DND-41 (cell line): ENCODE measurements around the gene MED8.

Experiments
- ATAC-seq: fragments of 200-7000 bp; cut with Tn5 transposase; 3 replicates; pipeline ENCODE4 v1.9.1; 2021; ENCODE audit warnings: low read depth; ENCODE audit not compliant: insufficient read depth
- DNase-seq: peaks from one replicate; pipeline ENCODE4 v3.0.0-alpha.2; 2020
- H2AFZ ChIP-seq: 2 replicates; pipeline ENCODE4 v1.6.0; 2012; ENCODE audit warnings: low read depth, low read length
- H3K27ac ChIP-seq: 2 replicates; pipeline ENCODE4 v1.5.1; 2012; ENCODE audit warnings: low read length, inconsistent platforms
- H3K27me3 ChIP-seq: fragments of 200-600 bp; sonication (generic); 2 replicates; pipeline ENCODE4 v1.6.0; 2012; ENCODE audit warnings: low read length, mild to moderate bottlenecking, inconsistent platforms; ENCODE audit not compliant: insufficient read depth, poor library complexity
- H3K36me3 ChIP-seq: 2 replicates; pipeline ENCODE4 v1.5.1; 2012; ENCODE audit warnings: low read length, inconsistent platforms; ENCODE audit not compliant: insufficient read depth
- H3K4me1 ChIP-seq: 2 replicates; pipeline ENCODE4 v1.5.1; 2012; ENCODE audit warnings: mild to moderate bottlenecking, low read length; ENCODE audit not compliant: insufficient read depth
- H3K4me2 ChIP-seq: 2 replicates; pipeline ENCODE4 v1.6.0; 2012; ENCODE audit warnings: mild to moderate bottlenecking, moderate library complexity, low read length, inconsistent platforms; ENCODE audit not compliant: insufficient read depth
- H3K4me3 ChIP-seq, 2 experiments: fragments of 200-600 bp in 1 of 2; shearing (Covaris generic) in 1 of 2; 2 replicates each; pipeline ENCODE4 v1.5.1; 2012 to 2016; ENCODE audit warnings: inconsistent platforms in 2 of 2, low read length in 2 of 2, mild to moderate bottlenecking in 2 of 2, low read depth in 1 of 2, moderate library complexity in 1 of 2
- H3K79me2 ChIP-seq: 2 replicates; pipeline ENCODE4 v1.6.0; 2012; ENCODE audit warnings: low read length, inconsistent platforms; ENCODE audit not compliant: insufficient read depth
- H3K9ac ChIP-seq: 2 replicates; pipeline ENCODE4 v1.6.0; 2012; ENCODE audit warnings: low read depth, mild to moderate bottlenecking, inconsistent platforms, low read length, moderate library complexity
- H3K9me3 ChIP-seq: 2 replicates; pipeline ENCODE4 v1.5.1; 2012; ENCODE audit warnings: low read length, moderate library complexity, mild to moderate bottlenecking, inconsistent platforms; ENCODE audit not compliant: insufficient read depth, severe bottlenecking
- H4K20me1 ChIP-seq: 2 replicates; pipeline ENCODE4 v1.6.0; 2012; ENCODE audit warnings: low read length; ENCODE audit not compliant: insufficient read depth
- EZH2 ChIP-seq: IDR thresholded peaks from 3 replicates; pipeline ENCODE4 v1.6.1; 2012; ENCODE audit warnings: borderline replicate concordance, low read depth, mild to moderate bottlenecking, moderate library complexity, low read length, inconsistent platforms; ENCODE audit not compliant: severe bottlenecking
- TF ChIP-seq, protein P1 (sequence below): IDR thresholded peaks from 2 replicates; pipeline ENCODE4 v1.5.1; 2012; ENCODE audit warnings: borderline replicate concordance, low read length, moderate library complexity, mild to moderate bottlenecking; ENCODE audit not compliant: poor library complexity, severe bottlenecking; ENCODE audit errors: extremely low read depth

MED8 gene

GRCh38 chr1:43377831-43378230 lies 11.8 kb downstream of the MED8 start:
- no peak for DNase-seq

GRCh38 chr1:43376723-43377235 lies 12.8 kb downstream of the MED8 start:
- no peak overlapping the region for H3K9ac ChIP-seq
- H3K79me2 ChIP-seq, result no peaks in the 10 kb centered on the region
- ATAC-seq (no peak), DNase-seq (no peak)
- no peaks in the 10 kb centered on the region for H3K9me3 ChIP-seq
- H3K4me3 ChIP-seq, result no peak overlapping the region
- H3K27me3 ChIP-seq, result no peaks in the 10 kb centered on the region
- no peak overlapping the region for H3K27ac ChIP-seq
- H2AFZ ChIP-seq, result no peak overlapping the region
- peaks cover 6% of the 10 kb centered on the region; the same call in 1 of the 2 replicates for H3K36me3 ChIP-seq
- H4K20me1 ChIP-seq, result no peaks in the 10 kb centered on the region
- H3K4me2 ChIP-seq, result no peak overlapping the region
- no peaks in the 10 kb centered on the region for H3K4me1 ChIP-seq
- no peak for TF ChIP-seq EZH2
- TF ChIP-seq, protein P1, sequence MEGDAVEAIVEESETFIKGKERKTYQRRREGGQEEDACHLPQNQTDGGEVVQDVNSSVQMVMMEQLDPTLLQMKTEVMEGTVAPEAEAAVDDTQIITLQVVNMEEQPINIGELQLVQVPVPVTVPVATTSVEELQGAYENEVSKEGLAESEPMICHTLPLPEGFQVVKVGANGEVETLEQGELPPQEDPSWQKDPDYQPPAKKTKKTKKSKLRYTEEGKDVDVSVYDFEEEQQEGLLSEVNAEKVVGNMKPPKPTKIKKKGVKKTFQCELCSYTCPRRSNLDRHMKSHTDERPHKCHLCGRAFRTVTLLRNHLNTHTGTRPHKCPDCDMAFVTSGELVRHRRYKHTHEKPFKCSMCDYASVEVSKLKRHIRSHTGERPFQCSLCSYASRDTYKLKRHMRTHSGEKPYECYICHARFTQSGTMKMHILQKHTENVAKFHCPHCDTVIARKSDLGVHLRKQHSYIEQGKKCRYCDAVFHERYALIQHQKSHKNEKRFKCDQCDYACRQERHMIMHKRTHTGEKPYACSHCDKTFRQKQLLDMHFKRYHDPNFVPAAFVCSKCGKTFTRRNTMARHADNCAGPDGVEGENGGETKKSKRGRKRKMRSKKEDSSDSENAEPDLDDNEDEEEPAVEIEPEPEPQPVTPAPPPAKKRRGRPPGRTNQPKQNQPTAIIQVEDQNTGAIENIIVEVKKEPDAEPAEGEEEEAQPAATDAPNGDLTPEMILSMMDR, result no peak

More at GRCh38 chr1:43377831-43378230, 11.8 kb downstream of the MED8 start:
- Histone ChIP-seq H3K4me1 (no peaks in the 10 kb centered on the region), H2AFZ (no peak overlapping the region), H3K4me3 (no peak overlapping the region), H4K20me1 (no peaks in the 10 kb centered on the region), H3K27ac (no peak overlapping the region), H3K79me2 (no peaks in the 10 kb centered on the region), H3K27me3 (no peaks in the 10 kb centered on the region), H3K36me3 (peaks cover 14% of the 10 kb centered on the region), H3K9ac (no peak overlapping the region), H3K4me2 (no peak overlapping the region), H3K9me3 (no peaks in the 10 kb centered on the region)
- no peak for ATAC-seq
- no peak for TF ChIP-seq EZH2
- TF ChIP-seq, protein P1, result no peak

DNA sequence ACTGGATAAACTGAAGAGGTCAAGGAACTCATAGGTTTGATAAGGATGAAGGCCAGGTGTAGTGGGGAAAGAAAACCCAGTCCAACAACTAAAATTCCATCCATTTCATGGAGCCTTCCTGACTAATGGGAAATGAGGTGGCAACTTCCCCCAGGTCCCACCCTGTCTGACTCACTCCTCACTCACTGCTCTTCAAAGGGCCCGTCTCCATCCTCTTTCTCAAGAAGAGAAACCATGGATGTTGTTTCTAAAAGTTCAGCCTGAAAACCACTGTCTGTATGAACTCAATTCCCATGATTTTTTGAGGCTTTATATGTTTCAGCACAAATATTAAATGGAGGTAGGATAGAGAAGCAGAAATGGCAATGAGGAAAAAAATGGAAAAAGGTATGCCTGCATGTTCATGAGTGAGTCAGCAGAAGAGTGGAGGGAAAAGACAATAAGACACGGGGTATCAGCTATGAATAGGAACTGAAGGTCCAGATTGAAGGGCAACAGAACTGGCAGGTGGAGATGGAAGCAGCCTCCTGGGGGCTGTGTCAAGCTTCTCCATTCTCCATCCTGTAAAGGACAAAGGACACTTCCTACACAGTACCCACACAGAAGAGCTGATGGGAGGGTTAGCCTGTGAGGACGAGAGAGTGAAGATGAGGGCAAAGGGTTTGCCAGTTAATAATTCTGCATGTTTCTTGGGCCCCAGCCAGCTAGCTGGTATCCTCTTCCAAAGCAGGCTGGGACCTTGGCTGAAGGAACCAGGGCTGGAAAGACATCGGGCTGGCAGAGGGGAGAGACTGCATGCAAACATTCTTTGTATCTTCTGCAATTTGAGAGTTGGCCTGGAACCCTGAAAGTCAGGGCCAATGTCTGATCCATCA lies 16.3 kb downstream of the MED8 start:
- Histone ChIP-seq H2AFZ (no peak overlapping the region), H3K4me1 (peaks cover 6% of the 10 kb centered on the region), H3K27me3 (no peaks in the 10 kb centered on the region), H3K9me3 (no peaks in the 10 kb centered on the region), H3K4me3 (no peak overlapping the region), H4K20me1 (no peaks in the 10 kb centered on the region), H3K36me3 (no peaks in the 10 kb centered on the region; the same call in 1 of the 2 replicates), H3K9ac (no peak overlapping the region), H3K27ac (no peak overlapping the region), H3K79me2 (peaks cover 8% of the 10 kb centered on the region), H3K4me2 (no peak overlapping the region)
- TF ChIP-seq, protein P1, result no peak
- no peak for TF ChIP-seq EZH2
- ATAC-seq (no peak), DNase-seq (no peak)
